ENCODE measurements around the gene ITGA11. TPM values are rescaled to one million over a fixed set of nuclear protein-coding genes. Genes with fewer than 3 reads are reported as not detected.

The ITGA11 gene
- total and polyA plus RNA-seq, 2 of the 4 experiments (the other 2 are of a cell fraction) = 4.1 to 6.6 TPM

DNA sequence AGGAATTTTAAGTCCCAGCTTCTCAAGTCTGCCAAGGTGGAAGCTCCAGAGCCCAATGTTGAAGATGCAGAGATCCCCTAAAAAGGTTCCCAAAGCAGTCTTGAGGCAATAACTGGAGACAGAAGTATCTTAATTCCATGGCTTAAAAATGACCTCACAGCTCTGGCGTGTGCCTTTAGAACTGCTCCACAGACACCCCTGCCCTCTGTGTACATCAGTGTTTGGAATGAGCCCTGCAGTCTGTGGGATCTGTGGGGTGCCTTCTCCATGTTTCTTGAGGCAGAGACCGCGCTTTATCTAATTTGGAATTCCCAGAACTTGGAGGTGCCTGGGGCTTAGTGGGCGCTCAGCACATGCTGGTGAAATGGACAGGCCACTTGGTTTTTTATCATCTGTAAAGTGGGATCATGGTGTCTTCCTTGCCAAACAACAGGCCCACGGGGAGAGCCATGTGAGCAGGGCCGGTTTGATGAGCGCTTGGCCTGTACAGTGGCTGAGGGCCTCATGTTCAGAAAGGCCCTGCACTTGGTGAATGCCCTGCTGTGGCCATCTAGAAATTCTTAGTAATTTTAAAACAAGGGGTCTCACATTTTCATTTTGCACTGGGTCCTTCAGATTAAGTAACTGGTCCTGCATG, 7.1 kb downstream of the ITGA11 start:
- Histone ChIP-seq H3K23ac (ENCODE audit: low read depth, low read length) (no peak overlapping the region), H3K9me3 (ENCODE audit: control insufficient read depth, insufficient read depth, low read length) (no peaks in the 10 kb centered on the region), H3K36me3 (ENCODE audit: control insufficient read depth, insufficient read depth, low read length) (no peaks in the 10 kb centered on the region), H3K18ac (ENCODE audit: low read depth, low read length) (no peak overlapping the region), H3K9me1 (ENCODE audit: insufficient read depth, low read length) (peaks cover 29% of the 10 kb centered on the region), H2BK5ac (ENCODE audit: low read depth, low read length, poor library complexity, severe bottlenecking) (no peak overlapping the region), H3K79me1 (ENCODE audit: low read depth in 1 of 2, low read length in 2 of 2) (peaks cover 5 to 78% of the 10 kb centered on the region in 2 experiments; a peak in 3 of 4 replicates), H3K4me2 (ENCODE audit: low read depth, low read length) (no peak overlapping the region), H3K9ac (ENCODE audit: low read depth, low read length) (no peak overlapping the region), H3K27me3 (ENCODE audit: control insufficient read depth, insufficient read depth, low read length) (peaks cover 4% of the 10 kb centered on the region; the same call in 1 of the 2 replicates), H4K91ac (ENCODE audit: insufficient read depth, low read depth, low read length) (peak overlapping the region; percentile 25), H3K4ac (ENCODE audit: low read depth, low read length) (peak overlapping the region; percentile 11; the same call in 1 of the 2 replicates), H3K56ac (ENCODE audit: extremely low read depth, insufficient read depth, low read length) (no peak overlapping the region), H4K20me1 (ENCODE audit: insufficient read depth, low read length) (peaks cover 30% of the 10 kb centered on the region; the same call in 1 of the 2 replicates), H4K5ac (ENCODE audit: low read depth, low read length) (no peak overlapping the region), H3K4me3 (ENCODE audit: insufficient read depth, low read depth, low read length) (no peak overlapping the region), H3K4me1 (ENCODE audit: control insufficient read depth, insufficient read depth, low read length) (peaks cover 25% of the 10 kb centered on the region), H2BK20ac (ENCODE audit: low read depth, low read length) (peak overlapping the region; percentile 24; the same call in 1 of the 2 replicates), H2AK9ac (replicated peaks; ENCODE audit: low read depth, low read length, poor library complexity) (no peak overlapping the region), H2BK15ac (ENCODE audit: low read depth, low read length) (no peak overlapping the region), H2BK120ac (ENCODE audit: low read depth, low read length) (no peak overlapping the region; the same call in 1 of the 2 replicates), H3K14ac (replicated peaks; ENCODE audit: low read depth, low read length) (peak overlapping the region; percentile 24; the same call in 1 of the 2 replicates), H2AFZ (replicated peaks; ENCODE audit: low read length, poor library complexity) (no peak overlapping the region), H2AK5ac (ENCODE audit: low read depth, low read length) (no peak overlapping the region; the same call in 1 of the 2 replicates), H4K8ac (ENCODE audit: low read depth in 2 of 2, low read length in 2 of 2) (no peak overlapping the region), H3K27ac (ENCODE audit: insufficient read depth, low read length) (no peak overlapping the region)
- TF ChIP-seq CTCF (conservative IDR thresholded peaks at IDR 0.05; ENCODE audit: low read depth, low read length) = no peak
- TF ChIP-seq SMC3 (IDR thresholded peaks at IDR 0.05; ENCODE audit: low read depth, low read length) = no peak
- TF ChIP-seq MAFK (IDR thresholded peaks at IDR 0.05; ENCODE audit: low read depth, low read length) = no peak
- TF ChIP-seq RFX5 (IDR thresholded peaks at IDR 0.05; ENCODE audit: low read depth, low read length) = no peak
- ATAC-seq (ENCODE audit: low read depth) (peak; percentile 49), DNase-seq (peak; percentile 34)
- intact Hi-C loops (cut with micrococcal nuclease) (no loop called here), dilution Hi-C loops (cut with HindIII; ENCODE audit: low sequenced_read_pairs, unreplicated experiment) (no loop called here), in situ Hi-C loops (cut with MboI; ENCODE audit: low sequenced_read_pairs) (no loop called here)
- POLR2A ChIA-PET (ENCODE audit: unreplicated experiment) = no interaction called here
- no TSS peak for BruUV-seq (replicated peaks)
- 100% methylated on average over 3 of the region's 7 CpGs; no CpG with 5 or more reads in 1 of the 2 experiments for WGBS, 2 experiments (ENCODE audit: extremely low coverage in 2 of 2, insufficient read length in 1 of 2)
- CTCF ChIA-PET = no interaction called here

Measured in IMR-90 (cell line).